ENCODE data around the gene ADGRG3. TPM values are rescaled to one million over a fixed set of nuclear protein-coding genes. Genes with fewer than 3 reads are reported as not detected.

ADGRG3 gene
- total and polyA plus RNA-seq, 2 experiments from 2014 or later: not detected

GRCh38 chr16:57651344-57652333, 16.5 kb upstream of the ADGRG3 start:
- Histone ChIP-seq H3K4me3 (no peak overlapping the region), H3K36me3 (ENCODE audit: insufficient read depth) (no peaks in the 10 kb centered on the region), H3K9me2 (ENCODE audit: insufficient read depth) (no peaks in the 10 kb centered on the region), H3K4me2 (no peak overlapping the region), H3K79me2 (replicated peaks; ENCODE audit: insufficient read depth) (no peaks in the 10 kb centered on the region), H3K4me1 (ENCODE audit: insufficient read depth) (no peaks in the 10 kb centered on the region), H3K27me3 (ENCODE audit: insufficient read depth) (no peaks in the 10 kb centered on the region), H2AFZ (no peak overlapping the region), H3F3A (replicated peaks; ENCODE audit: low read depth) (no peaks in the 10 kb centered on the region), H3K27ac (ENCODE audit: low read depth) (no peak overlapping the region), H4K20me1 (replicated peaks; ENCODE audit: insufficient read depth) (no peaks in the 10 kb centered on the region)
- no peak for DNase-seq (ENCODE audit: low spot score)
- H3K9me3 Mint-ChIP-seq: no peaks in the 10 kb centered on the region
- no peaks in the 10 kb centered on the region for H3K36me3 Mint-ChIP-seq (ENCODE audit: low read depth)
- peaks cover 13% of the 10 kb centered on the region for H3K27me3 Mint-ChIP-seq (ENCODE audit: insufficient read depth, low read depth, poor library complexity)
- TF ChIP-seq ZNF114 (CRISPR knock-in tag; IDR thresholded peaks at IDR 0.05) (no peak), EZH2 (IDR thresholded peaks at IDR 0.05; ENCODE audit: low read depth, unreplicated experiment) (no peak), REST (IDR thresholded peaks at IDR 0.05; ENCODE audit: unreplicated experiment) (no peak), ETS1 (IDR thresholded peaks at IDR 0.05) (no peak), CREB1 (CRISPR knock-in tag; IDR thresholded peaks at IDR 0.05; ENCODE audit: low read depth) (no peak), EZH2phosphoT487 (IDR thresholded peaks at IDR 0.05; ENCODE audit: unreplicated experiment) (no peak), ZNF462 (CRISPR knock-in tag; IDR thresholded peaks at IDR 0.05) (no peak), ZNF331 (CRISPR knock-in tag; IDR thresholded peaks at IDR 0.05; ENCODE audit: low read depth) (no peak), POLR2AphosphoS5 (IDR thresholded peaks at IDR 0.05; ENCODE audit: low read depth) (no peak), STAT1 (IDR thresholded peaks at IDR 0.05; ENCODE audit: unreplicated experiment) (no peak), NANOG (IDR thresholded peaks at IDR 0.05; ENCODE audit: borderline replicate concordance) (no peak), JUNB (IDR thresholded peaks at IDR 0.05; ENCODE audit: unreplicated experiment) (no peak)
- TF ChIP-seq, protein P1, sequence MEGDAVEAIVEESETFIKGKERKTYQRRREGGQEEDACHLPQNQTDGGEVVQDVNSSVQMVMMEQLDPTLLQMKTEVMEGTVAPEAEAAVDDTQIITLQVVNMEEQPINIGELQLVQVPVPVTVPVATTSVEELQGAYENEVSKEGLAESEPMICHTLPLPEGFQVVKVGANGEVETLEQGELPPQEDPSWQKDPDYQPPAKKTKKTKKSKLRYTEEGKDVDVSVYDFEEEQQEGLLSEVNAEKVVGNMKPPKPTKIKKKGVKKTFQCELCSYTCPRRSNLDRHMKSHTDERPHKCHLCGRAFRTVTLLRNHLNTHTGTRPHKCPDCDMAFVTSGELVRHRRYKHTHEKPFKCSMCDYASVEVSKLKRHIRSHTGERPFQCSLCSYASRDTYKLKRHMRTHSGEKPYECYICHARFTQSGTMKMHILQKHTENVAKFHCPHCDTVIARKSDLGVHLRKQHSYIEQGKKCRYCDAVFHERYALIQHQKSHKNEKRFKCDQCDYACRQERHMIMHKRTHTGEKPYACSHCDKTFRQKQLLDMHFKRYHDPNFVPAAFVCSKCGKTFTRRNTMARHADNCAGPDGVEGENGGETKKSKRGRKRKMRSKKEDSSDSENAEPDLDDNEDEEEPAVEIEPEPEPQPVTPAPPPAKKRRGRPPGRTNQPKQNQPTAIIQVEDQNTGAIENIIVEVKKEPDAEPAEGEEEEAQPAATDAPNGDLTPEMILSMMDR (conservative IDR thresholded peaks at IDR 0.05; ENCODE audit: low read depth in 2 of 2): no peak
- ATAC-seq: no peak
- H3K4me3 Mint-ChIP-seq: no peak overlapping the region
- H3K27ac Mint-ChIP-seq: no peak overlapping the region
- no peaks in the 10 kb centered on the region for H3K4me1 Mint-ChIP-seq

Data from GM23338 (cell line).